Measurements from ENCODE around the gene SPNS3.

The SPNS3 gene

DNA sequence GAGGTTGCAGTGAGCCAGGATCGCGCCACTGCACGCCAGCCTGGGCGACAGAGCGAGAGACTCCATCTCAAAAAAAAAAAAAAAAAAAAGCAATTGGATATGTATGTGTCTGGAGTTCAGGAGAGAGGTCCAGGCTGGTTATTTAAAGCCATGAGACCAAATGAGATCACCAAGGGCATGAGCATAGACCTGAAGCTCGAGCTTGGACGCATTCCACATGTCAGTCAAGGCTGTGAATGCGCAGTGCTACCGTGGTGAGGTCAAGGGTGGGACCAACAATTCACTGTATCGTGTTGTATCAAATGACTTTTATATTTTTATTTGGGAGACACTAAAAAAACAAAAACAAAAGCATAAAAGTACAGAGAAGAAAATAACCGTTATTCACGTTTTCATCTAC lies 35.8 kb downstream of the SPNS3 start:
- no peak for DNase-seq (ENCODE audit: low spot score)

DNA sequence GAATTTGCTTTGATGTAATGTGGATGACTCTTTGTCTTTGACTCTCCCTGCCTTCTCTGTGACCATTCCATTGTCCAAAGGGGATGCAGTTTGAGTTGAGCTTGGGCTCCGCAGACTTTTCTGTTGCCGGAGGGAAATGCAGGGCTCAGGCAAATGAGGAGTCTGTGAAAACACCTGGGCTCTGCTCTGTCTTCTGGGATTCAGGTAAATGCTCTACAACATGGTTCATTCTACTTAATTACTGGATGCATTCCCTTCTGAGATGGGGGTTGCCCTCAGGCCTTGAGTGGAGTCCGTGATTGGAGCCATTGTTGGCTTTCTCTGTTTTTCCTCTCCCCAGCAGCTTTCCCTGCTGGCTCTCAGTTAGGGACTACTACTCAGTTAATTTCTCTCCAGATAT lies 38.5 kb downstream of the SPNS3 start:
- DNase-seq (ENCODE audit: low spot score) = no peak

DNA sequence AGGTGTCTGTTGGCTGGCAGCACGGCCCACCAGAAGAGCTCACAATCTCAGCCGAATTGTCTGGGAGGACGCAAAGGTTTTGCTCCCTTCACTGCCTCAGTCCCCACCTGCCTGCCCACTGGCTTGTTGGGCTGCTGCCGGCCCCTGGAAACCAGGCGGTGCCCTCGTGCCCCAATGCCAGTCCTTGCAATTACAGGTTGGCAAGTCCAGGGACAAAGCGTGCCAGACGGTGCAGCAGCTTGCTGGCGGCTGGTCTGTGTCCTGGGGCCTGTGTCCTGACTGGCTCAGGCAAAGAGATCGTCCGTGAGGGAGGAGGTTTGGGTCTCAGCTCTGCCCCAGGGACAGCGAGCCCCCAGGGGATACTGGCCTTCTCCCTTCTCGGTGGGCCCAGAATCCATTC lies 40.4 kb downstream of the SPNS3 start:
- DNase-seq (ENCODE audit: low spot score) = no peak

DNA sequence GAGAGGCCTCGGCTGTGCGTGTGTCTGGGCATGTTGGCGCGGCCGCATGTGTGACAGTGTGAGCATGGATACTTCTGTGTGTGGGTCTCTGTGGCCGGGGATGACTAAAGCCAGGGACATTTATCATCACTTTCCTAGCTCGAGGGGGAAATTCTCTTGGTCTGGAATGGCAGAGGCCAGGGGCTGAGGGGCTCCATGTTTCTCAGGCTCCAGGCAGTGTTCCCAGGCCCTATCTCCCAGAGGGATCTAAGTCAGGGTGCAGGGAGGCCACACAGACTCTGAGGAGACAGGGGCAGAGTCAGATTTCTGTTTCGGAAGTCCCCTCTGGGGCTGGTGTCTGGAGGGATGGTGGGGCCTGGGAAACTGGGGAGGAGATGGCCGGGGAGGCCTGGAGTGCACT lies 41.3 kb downstream of the SPNS3 start:
- DNase-seq (ENCODE audit: low spot score) = no peak

DNA sequence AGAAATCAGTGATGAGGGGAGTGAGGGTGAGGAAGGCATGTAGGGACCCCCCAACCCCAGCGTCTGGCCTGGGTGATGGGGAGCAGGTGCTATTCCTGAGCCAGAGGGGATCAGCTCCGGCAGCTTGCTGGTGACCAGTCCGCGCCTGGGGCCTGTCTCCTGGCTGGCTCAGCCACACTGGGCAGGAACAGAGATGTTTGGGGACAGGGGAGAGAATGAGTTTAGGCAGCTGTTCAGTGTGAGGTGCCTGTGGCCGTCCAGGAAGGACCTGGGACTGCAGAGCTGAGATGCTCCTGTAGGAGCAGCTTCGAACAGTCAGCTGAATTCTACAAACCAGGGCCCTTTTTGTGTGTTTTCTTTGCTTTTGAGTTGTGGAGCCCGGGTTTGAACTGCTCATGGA lies 41.7 kb downstream of the SPNS3 start:
- no peak for DNase-seq (ENCODE audit: low spot score)

DNA sequence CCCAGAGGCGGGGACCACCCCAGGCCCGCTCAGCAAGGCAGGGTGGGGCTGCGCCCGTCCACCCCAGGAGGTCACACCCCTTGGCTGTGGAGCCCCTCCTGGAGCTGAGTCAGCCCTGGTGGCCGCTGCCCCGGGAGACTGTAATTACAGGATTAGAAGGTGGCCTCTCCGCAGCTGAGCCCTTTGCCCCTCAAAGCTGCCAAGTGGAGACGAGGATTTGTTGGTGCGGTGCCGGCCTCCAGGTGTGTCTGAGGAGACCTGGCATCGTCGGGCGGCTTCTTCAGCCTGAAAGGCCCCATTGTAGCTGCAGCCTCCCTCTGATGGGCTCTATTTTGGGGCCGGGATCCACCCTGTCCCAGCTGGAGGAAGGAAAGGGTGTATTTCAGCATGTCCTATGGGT lies 42.3 kb downstream of the SPNS3 start:
- no peak for DNase-seq (ENCODE audit: low spot score)

DNA sequence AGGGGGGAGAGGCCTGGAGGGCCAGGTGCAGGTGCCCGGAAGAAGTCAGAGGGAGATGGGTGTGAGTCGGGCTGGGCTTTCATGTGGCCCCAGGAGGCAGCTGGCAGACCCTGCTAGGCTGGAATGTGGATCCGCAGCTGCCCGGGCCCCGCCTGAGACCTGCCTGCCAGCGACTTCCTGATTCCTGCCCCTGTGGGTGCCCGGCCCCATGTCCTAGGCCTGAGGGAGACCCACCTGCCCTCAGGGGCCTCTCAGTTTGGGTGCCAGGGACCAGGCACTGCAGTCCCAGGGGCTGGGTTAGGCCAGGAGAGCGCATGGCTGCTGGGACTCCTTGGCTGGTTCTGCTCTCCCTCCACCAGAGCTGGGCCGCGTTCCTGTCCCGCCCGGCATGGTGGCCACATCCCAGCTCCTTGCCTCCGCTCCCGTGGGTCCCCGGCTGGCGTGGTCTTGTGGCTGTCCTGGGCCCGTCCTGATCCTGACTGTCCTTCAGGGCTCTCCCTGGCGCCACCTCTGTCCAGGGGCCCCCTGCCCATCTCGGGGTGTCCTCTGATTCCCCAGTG lies 42.9 kb downstream of the SPNS3 start:
- DNase-seq (ENCODE audit: low spot score) = no peak

DNA sequence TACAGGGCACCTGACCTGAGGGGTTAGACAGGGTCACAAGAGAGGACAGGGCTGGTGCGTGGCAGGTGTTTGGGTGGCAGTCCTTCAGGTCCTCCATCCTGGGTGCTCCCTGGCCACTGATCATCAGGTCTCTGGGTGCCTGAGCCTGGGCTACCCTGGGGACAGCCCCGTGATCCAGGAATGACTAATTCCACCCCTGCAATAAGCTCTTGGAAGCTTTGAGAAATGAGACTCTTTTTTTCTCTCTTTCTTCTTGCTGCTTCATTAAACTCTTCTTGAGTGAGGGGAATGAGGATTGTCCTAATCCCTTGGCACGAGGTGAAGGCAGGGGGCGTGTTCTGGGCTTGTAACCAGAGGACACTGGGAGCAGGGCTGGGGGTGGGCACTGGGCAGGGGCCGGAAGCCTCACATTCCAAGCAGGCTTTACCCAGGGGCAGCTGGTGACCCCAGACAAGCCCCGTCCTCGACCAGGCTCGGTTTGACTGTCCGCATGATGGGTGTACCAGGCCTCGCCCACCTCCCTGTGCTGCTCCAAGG lies 43.6 kb downstream of the SPNS3 start:
- no peak for DNase-seq (ENCODE audit: low spot score)

DNA sequence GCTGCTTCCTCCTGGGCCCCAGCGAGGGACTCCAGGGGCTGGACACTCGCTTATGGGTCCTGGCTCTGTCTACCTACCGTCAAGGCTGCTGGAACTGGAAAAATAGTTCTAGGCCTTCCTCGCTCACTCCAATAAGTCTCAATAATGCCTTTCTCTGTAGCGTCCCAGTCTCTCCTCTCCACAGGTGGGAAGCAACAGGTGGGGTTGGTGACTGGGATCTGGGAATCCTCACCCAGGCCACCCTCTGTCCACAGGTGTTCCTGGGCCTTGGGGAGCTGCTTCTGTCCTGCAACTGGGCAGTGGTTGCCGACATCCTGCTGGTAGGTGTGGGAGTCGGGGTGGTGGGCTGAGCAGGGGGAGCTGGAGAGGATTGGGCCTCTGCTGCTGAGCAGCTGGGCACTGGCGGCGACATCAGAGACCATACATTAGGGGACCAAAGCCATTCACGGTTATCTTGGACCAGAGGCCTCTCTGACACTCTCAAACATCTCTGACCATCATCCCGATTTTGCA lies 44.6 kb downstream of the SPNS3 start:
- no peak for DNase-seq (ENCODE audit: low spot score)

DNA sequence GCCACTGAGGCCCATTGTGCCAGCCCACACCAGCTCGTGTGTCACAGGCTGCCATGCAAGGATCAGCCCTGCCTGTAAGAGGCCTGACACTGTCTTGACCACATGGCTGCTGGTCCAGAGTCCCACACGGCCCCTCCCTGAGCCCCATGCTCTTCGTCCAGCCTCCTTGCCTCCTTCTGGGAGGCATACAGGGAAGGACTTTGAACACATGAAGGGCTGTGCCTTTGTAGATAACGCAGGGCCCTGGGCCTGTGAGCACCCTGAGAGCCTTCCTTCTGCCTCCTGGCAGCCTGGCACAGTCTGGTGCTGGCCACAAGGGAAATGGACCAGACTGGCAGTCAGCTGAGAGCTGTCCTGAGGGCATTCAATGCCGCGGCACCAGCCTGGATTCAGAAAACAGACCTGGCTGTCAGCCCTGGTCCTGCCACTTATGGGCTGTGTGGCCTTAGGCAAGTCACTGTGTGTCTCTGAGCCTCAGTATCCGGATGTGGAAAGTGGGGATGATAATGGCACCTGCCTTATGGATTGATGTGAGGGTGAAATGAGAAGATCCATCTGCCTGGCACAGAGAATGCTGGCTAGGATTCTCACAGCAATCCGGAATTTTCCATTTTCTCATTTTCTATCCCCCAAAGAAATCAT lies 45.7 kb downstream of the SPNS3 start:
- no peak for DNase-seq (ENCODE audit: low spot score)

DNA sequence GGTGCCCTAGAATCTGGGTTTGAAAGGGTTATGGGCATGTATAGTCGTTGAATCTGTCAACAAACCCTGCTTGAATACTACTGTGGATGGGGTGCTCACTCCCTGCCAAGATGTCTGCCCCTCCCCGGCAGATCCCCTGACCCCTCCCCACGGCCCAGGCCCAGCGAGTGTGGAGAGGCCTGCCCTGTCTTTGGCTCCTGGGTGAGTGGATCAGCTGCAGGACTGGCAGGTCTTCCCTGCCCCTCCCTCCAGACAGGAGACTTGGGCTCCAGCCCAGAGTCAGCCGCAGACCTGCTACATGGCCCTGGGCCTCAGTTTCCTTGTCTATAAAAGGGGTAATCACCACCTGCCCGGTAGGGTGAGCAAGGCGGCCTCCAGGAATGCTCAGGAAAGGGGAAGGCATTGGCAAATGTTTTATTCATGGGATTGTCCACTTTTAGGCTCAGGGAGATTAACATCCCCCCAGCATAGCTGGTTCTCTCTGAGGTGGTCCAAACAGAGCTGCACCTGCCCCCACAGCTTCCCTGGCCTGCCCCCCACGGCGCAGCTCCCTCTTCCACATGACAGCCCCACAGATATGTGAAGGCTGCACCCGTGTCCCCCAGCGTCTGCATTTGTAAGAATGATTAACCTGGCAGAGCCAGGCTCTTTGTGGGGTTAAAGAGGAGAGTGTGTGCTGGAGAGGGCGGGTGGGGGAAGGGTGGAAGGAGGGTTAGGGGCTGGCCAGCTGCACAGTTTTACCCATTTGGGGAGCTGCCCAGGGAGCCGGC lies 46.4 kb downstream of the SPNS3 start:
- no peak for DNase-seq (ENCODE audit: low spot score)

DNA sequence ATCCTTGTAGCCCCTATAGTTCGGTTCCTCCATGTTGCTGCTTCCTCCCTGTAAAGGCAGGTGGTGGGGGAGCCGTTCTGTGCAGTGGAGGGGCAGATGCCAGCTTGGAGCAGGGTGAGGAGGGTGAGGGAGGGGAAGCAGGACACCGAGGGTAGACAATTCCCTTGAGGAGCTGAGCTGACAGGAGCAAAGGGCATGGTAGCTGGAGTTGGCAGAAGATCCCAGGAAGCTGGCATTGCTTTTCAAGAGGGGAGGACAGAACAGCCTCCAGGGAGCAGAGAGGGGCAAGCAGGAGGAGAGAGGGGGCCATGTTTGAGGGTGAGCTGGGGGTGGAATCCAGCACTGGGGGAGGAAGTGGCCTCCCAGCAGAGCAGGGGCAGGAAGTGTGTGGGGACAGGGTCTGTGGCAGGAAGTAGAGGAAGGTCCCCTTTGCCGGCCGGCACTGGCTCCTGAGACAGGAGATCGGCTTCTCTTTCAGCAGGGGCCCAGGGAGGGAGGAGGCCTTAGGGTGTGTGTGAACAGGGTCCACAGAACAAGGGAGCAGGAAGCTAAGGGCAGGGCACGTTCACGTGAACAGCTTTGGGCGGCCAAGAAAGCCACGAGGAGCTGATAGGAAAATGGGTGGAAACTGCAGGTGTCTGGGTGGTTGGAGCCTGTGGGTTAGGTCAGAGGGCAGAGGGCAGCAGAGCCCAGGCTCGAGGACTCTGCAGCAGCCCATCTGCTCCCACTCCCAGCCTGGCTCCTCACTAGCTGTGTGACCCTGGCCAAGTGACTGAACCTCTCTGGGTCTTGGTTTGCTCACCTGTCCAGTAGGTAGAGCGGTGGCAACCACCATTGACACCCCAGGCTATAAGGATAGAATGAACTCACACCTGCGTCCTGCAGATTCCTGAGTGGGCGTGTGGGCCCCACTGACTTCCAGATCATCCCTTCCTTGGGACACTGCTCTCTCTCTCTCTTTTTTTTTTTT lies 47.5 kb downstream of the SPNS3 start:
- DNase-seq (ENCODE audit: low spot score) = no peak

DNA sequence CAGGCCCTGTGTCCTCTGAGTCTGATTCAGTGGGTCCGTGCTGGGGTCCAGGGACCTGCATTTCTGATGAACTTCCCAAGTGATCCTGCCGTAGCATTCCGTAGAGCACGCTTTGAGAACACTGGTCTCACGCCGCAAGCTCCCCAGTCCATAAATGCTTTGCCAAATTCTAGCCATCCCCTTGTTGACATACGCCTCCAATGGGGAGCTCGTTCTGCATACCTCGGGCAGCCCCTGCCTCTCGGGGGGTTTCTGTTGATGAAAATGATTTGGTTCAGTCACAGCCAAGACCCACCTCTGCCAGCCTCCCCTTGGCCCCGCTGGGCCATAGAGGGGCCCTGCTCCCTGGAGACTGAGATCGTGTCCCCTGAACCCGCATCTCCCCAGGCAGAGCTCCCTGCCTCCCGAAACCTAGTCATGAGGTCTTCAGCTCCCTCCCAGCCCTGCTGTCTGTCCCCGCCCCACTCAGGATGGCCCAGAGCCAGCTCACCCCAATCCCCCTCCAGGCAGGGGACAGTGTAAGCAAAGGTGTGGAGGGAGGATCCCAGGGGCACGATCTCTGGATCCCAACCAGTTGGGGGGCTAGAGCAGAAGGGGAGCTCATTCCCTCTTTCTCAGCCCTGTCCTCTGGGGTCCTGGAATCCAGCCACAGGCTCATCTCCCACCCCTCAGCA lies 48.7 kb downstream of the SPNS3 start:
- DNase-seq (ENCODE audit: low spot score) = no peak

DNA sequence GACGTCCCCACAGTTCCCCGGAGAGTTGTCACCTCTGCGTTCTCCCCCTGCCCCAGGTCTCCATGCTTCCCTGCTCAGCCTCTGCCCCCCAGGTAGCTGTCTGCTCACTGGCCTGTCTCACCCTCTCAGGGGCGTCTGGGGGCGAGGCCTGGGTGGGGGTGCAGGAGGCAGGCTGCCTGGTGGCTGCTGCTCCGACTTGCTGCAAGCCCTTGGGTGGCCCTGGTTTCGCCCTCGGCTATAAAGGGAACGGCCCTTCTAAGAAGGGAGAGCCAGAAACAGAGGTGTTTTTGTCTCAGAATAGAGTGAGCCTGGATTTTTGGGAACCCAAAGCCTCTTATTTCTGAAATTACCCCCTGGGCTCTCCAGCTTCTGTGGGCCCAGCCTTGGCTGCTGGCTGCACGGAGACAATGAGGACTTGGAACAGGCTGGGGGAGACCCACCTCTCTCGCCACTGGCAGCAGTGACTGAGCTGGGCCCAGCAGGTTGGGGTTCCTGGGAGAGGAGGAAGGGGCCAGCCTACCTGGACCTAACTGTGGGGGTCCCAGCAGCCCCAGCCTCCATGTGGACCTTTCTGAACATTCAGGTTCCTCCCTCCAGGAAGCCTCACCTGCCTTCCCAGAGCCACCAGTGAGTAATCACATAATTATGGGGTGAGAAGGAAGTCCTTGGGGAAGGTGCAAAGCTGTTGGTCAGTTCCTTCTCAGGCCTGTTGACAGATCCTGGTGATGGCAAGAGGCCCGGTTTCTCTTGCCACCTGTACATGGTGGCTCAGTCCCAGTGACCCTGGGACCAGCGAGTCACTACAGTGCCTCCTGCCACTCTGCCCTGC lies 49.5 kb downstream of the SPNS3 start:
- no peak for DNase-seq (ENCODE audit: low spot score)

DNA sequence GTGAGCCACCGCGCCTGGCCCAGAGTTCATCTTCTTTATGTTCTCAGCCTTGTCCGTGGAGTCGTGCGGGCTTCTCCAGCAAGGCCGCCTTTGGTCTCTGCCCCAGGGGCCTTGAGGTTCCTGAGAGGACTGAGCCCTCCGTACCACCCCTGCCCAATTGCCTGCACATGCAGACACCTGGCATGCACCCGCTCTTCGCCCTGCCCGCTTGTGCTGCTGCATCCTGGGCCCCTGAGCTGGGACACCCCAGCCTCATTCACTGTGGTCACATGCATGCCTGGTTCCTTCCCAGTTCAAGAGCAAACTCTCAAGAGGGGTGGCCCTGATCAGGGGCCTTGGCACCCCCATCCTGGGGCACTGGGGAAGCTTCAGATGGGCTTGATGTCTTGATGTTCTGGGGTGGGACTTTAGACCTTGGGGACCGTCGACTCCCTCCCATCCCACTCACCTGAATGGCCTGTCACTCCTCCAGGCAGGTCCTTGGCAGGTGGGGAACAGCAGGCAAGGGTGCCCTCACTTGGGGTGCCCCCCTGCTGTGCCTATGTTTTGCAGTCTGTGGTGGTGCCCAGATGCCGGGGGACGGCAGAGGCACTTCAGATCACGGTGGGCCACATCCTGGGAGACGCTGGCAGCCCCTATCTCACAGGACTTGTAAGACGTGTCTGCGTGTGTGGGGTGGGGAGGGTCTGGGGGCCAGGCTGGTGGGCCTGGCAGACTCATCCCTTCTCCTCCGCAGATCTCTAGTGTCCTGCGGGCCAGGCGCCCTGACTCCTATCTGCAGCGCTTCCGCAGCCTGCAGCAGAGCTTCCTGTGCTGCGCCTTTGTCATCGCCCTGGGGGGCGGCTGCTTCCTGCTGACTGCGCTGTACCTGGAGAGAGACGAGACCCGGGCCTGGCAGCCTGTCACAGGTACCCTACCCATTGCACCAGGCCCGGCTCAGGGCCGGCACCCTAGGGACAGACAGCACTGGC lies 52.2 kb downstream of the SPNS3 start:
- no peak for DNase-seq (ENCODE audit: low spot score)

DNA sequence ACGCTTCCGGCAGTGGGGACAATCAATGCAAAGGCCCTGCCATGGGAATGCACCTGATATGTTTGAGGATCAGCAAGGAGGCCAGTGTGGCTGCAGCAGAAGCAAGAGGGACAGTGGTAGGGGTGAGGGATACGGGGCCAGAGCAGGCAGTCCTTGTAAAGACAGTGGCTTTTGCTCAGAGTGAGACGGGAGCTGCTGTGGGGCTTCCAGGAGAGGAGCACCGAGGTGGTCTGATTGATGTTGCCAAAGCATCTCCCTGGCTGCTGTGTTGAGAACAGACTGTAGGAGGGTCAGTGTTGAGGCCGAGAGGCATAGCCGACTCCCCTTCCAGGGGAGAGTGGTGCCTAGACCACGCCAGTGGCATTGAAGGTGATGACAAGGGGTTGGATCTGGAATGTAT lies 53.6 kb downstream of the SPNS3 start:
- no peak for DNase-seq (ENCODE audit: low spot score)

DNA sequence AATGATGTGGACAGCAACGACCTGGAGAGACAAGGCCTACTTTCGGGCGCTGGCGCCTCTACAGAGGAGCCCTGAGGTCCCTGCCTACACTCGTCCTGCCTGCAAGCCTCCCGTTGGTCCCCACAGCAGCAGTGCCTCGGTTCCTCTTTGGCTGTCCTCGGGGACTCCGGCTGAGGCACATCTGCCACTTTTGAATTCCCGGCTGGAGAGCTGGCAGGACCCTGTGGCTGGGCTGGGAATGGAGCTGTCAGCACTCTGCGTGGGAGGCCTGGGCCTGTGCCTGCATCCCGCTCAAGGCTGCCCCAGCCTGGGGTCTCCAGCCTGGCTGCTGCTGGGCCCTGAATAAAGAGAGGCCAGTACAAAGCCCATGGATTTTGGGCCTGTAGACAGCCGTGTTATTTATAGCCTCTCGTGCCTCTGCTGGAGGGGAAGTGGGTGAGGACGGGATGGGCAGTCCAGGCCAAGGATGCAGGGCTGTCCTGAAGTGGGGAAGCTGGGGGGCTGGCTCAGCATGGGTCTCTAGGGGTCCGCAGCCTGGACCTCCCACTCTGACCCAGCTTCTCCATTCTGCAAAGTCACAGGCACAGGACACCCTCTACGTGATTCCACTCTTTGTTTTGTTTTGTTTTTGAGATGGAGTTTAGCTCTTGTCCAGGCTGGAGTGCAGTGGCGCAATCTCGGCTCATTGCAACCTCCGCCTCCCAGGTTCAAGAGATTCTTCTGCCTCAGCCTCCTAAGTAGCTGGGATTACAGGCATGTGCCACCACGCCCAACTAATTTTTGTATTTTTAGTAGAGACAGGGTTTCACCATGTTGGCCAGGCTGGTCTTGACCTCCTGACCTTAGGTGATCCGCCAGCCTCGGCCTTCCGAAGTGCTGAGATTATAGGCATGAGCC lies 54.3 kb downstream of the SPNS3 start:
- DNase-seq (ENCODE audit: low spot score) = no peak

DNA sequence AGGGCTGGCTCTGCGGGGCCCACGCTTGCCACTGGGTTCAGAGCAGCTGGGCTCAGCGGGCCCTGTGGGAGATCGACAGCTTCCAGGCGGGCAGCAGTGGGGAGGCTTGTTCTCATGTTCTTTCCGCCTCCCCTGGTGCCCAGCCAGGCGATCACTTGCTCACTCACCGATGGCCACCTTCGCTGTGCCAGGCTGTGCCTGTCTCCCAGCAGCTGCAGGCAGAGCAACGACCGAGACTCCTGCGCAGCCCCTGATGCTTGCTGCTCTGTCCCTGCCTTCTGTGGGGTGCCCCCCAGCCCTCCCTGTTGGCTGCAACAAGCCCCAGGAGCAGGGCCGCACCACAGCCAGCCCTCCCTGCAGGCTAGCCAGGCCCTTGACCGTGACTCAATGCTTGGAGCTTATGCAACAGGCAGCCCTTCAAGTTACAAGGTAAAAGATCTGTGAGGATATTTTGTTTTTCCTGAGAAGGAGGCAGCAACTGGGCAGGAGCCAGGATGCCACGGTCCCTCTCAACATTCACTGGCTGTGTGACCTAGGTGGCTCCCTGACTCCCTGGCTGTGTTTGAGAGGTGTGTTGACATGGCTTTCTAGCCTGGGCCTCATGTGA lies 55.4 kb downstream of the SPNS3 start:
- no peak for DNase-seq (ENCODE audit: low spot score)

Data from AG20443 (cell line).